PC-9 (cell line): ENCODE data around the gene CRYBG1. TPM values are rescaled to one million over a fixed set of nuclear protein-coding genes. Genes with fewer than 3 reads are reported as not detected.

Experiments used
- BruUV-seq: library from RNA; stranded (reverse); fragments of 400-500 nt; replicated peaks from 2 replicates; lab custom pipeline; 2021; lab: Mats Ljungman, UMichigan
- CTCF ChIA-PET: fragments of 300-600 bp; sonication (Branson Sonifier 250); formaldehyde crosslinking; loops from one replicate; lab custom pipeline; 2022; ENCODE audit warnings: antibody characterized with exemption; lab: Charles Lee
- POLR2A ChIA-PET: fragments of 300-600 bp; sonication (Branson Sonifier 250); formaldehyde crosslinking; loops from one replicate; lab custom pipeline; 2022; ENCODE audit warnings: antibody characterized with exemption; ENCODE audit not compliant: unreplicated experiment; lab: Charles Lee
- DNase-seq, 2 experiments: peaks; one replicate each; pipeline versions ENCODE4 v3.0.0 to v3.0.0-alpha.2; 2015 to 2022; ENCODE audit warnings: mixed read lengths in 1 of 2
- H2AFZ ChIP-seq: fragments of 200-600 bp; sonication (generic); 2 replicates; pipeline ENCODE4 v1.8.1; 2017; ENCODE audit warnings: antibody characterized with exemption
- H3F3A ChIP-seq: fragments of 200-600 bp; sonication (generic); 2 replicates; pipeline ENCODE4 v1.8.1; 2017; ENCODE audit warnings: antibody characterized with exemption, mild to moderate bottlenecking, low read depth; ENCODE audit not compliant: insufficient read depth
- H3K27ac ChIP-seq: fragments of 200-600 bp; sonication (generic); 2 replicates; pipeline ENCODE4 v1.6.1; 2016; ENCODE audit warnings: mixed run types
- H3K27me3 ChIP-seq: fragments of 200-600 bp; sonication (generic); 2 replicates; pipeline ENCODE4 v1.6.1; 2016; ENCODE audit warnings: low read depth, mixed run types; ENCODE audit not compliant: insufficient read depth
- H3K36me3 ChIP-seq: fragments of 200-600 bp; sonication (generic); 2 replicates; pipeline ENCODE4 v1.6.1; 2016; ENCODE audit warnings: low read depth, mixed run types
- H3K4me1 ChIP-seq: fragments of 200-600 bp; sonication (generic); replicated peaks from 2 replicates; pipeline ENCODE4 v1.6.1; 2016; ENCODE audit warnings: mixed run types; ENCODE audit not compliant: insufficient read depth
- H3K4me2 ChIP-seq: fragments of 200-600 bp; sonication (generic); 2 replicates; pipeline ENCODE4 v1.6.1; 2017; ENCODE audit warnings: mixed run types
- H3K4me3 ChIP-seq: fragments of 200-600 bp; sonication (generic); 2 replicates; pipeline ENCODE4 v1.6.1; 2016; ENCODE audit warnings: mixed run types
- H3K79me2 ChIP-seq: fragments of 200-600 bp; sonication (generic); 2 replicates; pipeline ENCODE4 v1.6.1; 2017; ENCODE audit warnings: low read depth, mixed run types
- H3K9me2 ChIP-seq: fragments of 200-600 bp; sonication (generic); 2 replicates; pipeline ENCODE4 v1.8.1; 2017; ENCODE audit warnings: mild to moderate bottlenecking; ENCODE audit not compliant: insufficient read depth
- H3K9me3 ChIP-seq: fragments of 200-600 bp; sonication (generic); 2 replicates; pipeline ENCODE4 v1.8.1; 2016; ENCODE audit warnings: low read depth; ENCODE audit not compliant: insufficient read depth
- H4K20me1 ChIP-seq: fragments of 200-600 bp; sonication (generic); 2 replicates; pipeline ENCODE4 v1.8.1; 2017; ENCODE audit not compliant: insufficient read depth
- EZH2 ChIP-seq: fragments of 200-600 bp; sonication (generic); IDR thresholded peaks from 2 replicates; pipeline ENCODE4 v1.8.0; 2017; ENCODE audit warnings: antibody characterized with exemption, low read depth
- intact Hi-C: fragments of 100-400 bp; cut with micrococcal nuclease; formaldehyde crosslinking; loops from one replicate; pipeline ENCODE4 v1.10.0; 2022; ENCODE audit not compliant: unreplicated experiment
- total RNA-seq: library from RNA; stranded (reverse); gene quantifications from 2 replicates; pipeline ENCODE4 v1.2.3, GENCODE V29; 2021
- TF ChIP-seq, protein P1 (sequence below): fragments of 200-600 bp; sonication (generic); conservative IDR thresholded peaks from 2 replicates; pipeline ENCODE4 v1.6.1; 2017; ENCODE audit warnings: mixed run types, antibody characterized with exemption, mild to moderate bottlenecking, moderate library complexity

CRYBG1 gene
- total RNA-seq, 1 experiment from 2014 or later, result 49.3 TPM

DNA sequence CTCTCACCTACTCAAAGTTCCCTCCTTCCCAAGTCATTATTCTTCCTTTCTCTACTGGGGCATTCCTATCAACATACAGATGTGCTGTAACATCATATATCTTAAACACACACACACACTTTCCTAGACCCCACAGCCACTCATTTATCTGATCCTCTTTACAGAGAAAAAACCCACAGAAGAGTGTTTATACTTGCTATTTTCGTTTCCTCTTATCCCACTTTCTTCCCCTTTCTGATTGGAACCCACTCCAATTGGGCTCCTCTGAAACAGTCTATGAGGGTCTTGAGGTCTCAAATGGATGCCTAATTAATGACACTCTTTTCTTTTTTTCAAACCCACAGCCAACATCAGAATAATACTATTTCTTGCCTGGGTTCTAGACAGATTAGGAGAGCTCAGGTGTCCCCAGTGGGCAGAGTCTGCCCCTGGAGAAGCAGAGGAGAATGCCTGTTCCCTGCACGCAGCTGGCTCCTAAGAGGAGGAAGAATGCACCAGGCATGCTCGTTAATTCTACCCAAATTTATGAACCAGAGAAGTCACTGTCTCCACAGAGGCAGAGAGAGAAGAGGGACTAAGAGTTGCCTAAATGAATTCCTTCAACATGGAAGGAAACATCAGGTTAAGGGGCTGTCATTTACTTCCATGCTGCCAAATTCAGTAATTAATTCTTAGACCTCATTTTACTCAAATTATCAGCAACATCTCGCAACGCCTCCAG is 65.9 kb downstream of the CRYBG1 start:
- Histone ChIP-seq H3K27ac (no peak overlapping the region), H4K20me1 (no peaks in the 10 kb centered on the region), H3K9me3 (no peaks in the 10 kb centered on the region), H3K27me3 (no peaks in the 10 kb centered on the region), H3K4me3 (no peak overlapping the region), H3K9me2 (no peaks in the 10 kb centered on the region), H3F3A (0 out of 2 replicates have a peak, but pooled peaks cover 7% of the 10 kb centered on the region), H3K36me3 (no peaks in the 10 kb centered on the region), H3K4me1 (peaks cover 22% of the 10 kb centered on the region), H2AFZ (no peak overlapping the region), H3K4me2 (no peak overlapping the region), H3K79me2 (no peaks in the 10 kb centered on the region)
- ChIA-PET POLR2A (no interaction called here), CTCF (interaction anchor here (0.6 kb wide), 1 partner anchor 30 kb away, joined by 4 read pairs; no protein-coding TSS in a partner anchor)
- no peak for DNase-seq
- TF ChIP-seq, protein P1, sequence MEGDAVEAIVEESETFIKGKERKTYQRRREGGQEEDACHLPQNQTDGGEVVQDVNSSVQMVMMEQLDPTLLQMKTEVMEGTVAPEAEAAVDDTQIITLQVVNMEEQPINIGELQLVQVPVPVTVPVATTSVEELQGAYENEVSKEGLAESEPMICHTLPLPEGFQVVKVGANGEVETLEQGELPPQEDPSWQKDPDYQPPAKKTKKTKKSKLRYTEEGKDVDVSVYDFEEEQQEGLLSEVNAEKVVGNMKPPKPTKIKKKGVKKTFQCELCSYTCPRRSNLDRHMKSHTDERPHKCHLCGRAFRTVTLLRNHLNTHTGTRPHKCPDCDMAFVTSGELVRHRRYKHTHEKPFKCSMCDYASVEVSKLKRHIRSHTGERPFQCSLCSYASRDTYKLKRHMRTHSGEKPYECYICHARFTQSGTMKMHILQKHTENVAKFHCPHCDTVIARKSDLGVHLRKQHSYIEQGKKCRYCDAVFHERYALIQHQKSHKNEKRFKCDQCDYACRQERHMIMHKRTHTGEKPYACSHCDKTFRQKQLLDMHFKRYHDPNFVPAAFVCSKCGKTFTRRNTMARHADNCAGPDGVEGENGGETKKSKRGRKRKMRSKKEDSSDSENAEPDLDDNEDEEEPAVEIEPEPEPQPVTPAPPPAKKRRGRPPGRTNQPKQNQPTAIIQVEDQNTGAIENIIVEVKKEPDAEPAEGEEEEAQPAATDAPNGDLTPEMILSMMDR, result no peak
- TF ChIP-seq EZH2, result no peak
- intact Hi-C loops, result no loop called here
- BruUV-seq, result no TSS peak

DNA sequence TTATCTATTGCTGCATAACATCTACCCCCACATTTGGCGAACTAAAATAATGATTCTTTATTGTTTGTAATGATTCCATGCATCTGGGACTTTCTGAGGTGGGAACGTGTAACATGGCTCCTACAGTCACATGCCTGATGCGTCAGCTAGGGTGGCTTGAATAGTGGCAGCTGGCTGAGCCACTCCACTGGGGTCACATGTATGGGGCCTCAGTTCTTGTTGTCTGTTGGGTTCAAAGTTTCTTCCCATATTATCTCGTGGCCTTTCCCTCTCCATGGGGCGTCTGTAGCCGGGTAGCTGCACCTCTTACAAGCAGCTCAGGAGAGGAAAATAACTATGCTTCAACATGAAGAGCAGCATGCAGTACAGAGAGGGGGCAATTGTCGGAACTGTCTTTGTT is 69.9 kb downstream of the CRYBG1 start:
- ChIA-PET POLR2A (no interaction called here), CTCF (no interaction called here)
- Histone ChIP-seq H3K27me3 (no peaks in the 10 kb centered on the region), H3K36me3 (no peaks in the 10 kb centered on the region), H3K79me2 (no peaks in the 10 kb centered on the region), H3K4me3 (no peak overlapping the region), H4K20me1 (no peaks in the 10 kb centered on the region), H3K9me3 (no peaks in the 10 kb centered on the region), H3K4me2 (no peak overlapping the region), H3F3A (no peaks in the 10 kb centered on the region; the same call in 1 of the 2 replicates), H3K9me2 (no peaks in the 10 kb centered on the region), H2AFZ (no peak overlapping the region), H3K27ac (no peak overlapping the region), H3K4me1 (peaks cover 12% of the 10 kb centered on the region)
- TF ChIP-seq, protein P1, result no peak
- TF ChIP-seq EZH2, result no peak
- no TSS peak for BruUV-seq
- DNase-seq, result no peak
- intact Hi-C loops, result no loop called here

DNA sequence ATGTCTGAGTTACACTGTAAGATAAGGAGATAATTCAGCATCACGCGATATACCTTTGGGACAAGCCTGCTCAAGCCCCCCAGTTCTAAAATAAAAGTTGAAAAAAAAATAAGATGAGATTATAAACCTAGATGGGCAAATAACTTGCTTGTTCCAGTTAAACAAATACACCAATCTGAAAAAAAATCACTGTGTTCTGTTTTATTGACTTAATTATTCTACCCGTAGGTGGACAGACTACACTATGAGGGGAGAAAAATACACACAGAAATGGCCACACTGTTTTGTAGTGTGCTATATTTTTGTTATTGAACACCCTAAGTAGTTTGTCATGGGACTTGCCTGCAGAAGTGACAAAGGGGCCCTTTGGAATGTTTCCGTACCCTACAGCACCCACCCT is 70.9 kb downstream of the CRYBG1 start:
- Histone ChIP-seq H3K4me2 (peak overlapping the region; percentile 24; the same call in 1 of the 2 replicates), H3K4me1 (peaks cover 12% of the 10 kb centered on the region), H3F3A (no peaks in the 10 kb centered on the region; the same call in 1 of the 2 replicates), H2AFZ (no peak overlapping the region), H3K4me3 (no peak overlapping the region), H3K9me3 (no peaks in the 10 kb centered on the region), H3K27ac (no peak overlapping the region), H3K79me2 (no peaks in the 10 kb centered on the region), H3K27me3 (no peaks in the 10 kb centered on the region), H4K20me1 (no peaks in the 10 kb centered on the region), H3K9me2 (no peaks in the 10 kb centered on the region), H3K36me3 (no peaks in the 10 kb centered on the region)
- CTCF ChIA-PET, result interaction anchor here (0.6 kb wide), 1 partner anchor 53 kb away, joined by 7 read pairs; no protein-coding TSS in a partner anchor
- no peak for TF ChIP-seq EZH2
- TF ChIP-seq, protein P1, result no peak
- DNase-seq, result no peak
- POLR2A ChIA-PET, result interaction anchor here (0.6 kb wide), 1 partner anchor 10 kb away, joined by 5 read pairs; no protein-coding TSS in a partner anchor
- no TSS peak for BruUV-seq
- intact Hi-C loops, result no loop called here
